ENCODE measurements around the gene PGGHG.

- TF ChIP-seq, protein P1, sequence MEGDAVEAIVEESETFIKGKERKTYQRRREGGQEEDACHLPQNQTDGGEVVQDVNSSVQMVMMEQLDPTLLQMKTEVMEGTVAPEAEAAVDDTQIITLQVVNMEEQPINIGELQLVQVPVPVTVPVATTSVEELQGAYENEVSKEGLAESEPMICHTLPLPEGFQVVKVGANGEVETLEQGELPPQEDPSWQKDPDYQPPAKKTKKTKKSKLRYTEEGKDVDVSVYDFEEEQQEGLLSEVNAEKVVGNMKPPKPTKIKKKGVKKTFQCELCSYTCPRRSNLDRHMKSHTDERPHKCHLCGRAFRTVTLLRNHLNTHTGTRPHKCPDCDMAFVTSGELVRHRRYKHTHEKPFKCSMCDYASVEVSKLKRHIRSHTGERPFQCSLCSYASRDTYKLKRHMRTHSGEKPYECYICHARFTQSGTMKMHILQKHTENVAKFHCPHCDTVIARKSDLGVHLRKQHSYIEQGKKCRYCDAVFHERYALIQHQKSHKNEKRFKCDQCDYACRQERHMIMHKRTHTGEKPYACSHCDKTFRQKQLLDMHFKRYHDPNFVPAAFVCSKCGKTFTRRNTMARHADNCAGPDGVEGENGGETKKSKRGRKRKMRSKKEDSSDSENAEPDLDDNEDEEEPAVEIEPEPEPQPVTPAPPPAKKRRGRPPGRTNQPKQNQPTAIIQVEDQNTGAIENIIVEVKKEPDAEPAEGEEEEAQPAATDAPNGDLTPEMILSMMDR (IDR thresholded peaks at IDR 0.05), result no peak
- TF ChIP-seq EZH2phosphoT487 (IDR thresholded peaks at IDR 0.05), result no peak
Measured at GRCh38 chr11:298406-299065, 9.6 kb downstream of the PGGHG start.
